CD4-positive, alpha-beta T cell treated with Interleukin-6 at 100 ng/mL for 8 hours (primary cell): Measurements from ENCODE around the gene SURF4.

Source experiments
- DNase-seq: peaks from one replicate; pipeline ENCODE4 v3.0.0-alpha.2; 2020; ENCODE audit warnings: mixed read lengths, low spot score

The SURF4 gene

DNA sequence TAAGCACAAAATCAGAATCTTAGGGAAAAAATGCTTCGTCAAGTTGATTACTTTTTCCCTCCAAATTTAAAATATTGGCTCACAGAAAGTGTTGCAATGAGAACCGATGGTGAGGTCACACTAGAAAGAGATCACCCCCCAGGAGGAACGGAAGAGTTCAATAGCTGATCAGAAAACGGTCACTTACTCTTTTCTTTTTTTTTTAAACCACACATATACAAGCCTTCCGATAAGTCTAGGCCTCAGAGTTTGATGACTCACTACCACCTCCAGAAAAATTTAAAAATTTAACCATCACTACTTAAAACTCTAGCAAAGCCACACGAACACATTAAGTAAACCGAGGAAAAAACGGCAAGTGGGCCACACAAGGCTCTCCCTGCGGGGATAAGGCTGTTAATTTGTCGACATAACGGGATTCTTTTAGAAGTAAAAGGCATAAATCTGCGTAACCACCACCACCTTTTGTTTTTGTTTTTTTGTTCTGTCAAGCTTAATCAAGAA lies 1.2 kb downstream of the SURF4 start:
- peak; percentile 31 for DNase-seq

DNA sequence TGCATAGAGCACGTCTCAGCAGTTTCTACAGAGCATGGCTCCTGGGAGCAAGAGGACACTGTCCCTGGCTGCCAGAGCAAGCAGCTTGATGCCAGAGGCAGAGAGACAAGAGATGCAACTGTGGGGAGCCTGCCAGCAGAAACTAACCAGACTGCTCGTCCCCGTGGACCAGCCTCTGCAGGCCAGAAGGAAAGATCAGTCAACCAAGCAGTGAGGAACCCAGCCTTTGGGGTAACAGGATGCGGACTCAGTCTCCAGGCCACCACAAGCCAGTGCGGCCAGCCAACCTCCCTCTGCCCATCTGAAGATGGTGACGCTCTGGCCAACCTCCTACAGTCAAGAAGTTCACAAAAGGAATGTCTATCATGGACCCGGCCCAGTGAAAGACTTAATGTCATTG lies 3.7 kb downstream of the SURF4 start:
- no peak for DNase-seq

DNA sequence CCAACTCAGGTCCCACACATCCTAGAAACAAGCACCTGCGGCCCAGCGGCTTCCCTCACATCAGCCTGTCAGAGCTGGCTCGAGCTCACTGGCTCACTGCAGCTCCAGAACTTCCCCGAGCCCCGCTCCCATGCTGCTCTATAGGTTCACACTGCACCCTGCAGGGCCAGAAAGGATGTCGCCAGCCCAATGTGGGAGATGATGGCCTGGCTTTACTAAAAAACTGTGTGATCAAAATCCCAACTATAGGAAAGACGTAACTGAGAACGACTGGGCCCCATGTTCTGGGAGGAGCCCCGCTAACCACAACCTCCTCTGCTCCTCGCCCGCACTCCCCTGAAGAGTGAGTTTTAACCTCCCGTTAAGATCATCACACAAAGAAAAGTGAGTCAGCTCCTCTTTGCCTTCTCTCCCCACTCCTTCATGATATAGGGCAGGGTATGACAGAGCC lies 4.6 kb downstream of the SURF4 start:
- peak; percentile 69 for DNase-seq

DNA sequence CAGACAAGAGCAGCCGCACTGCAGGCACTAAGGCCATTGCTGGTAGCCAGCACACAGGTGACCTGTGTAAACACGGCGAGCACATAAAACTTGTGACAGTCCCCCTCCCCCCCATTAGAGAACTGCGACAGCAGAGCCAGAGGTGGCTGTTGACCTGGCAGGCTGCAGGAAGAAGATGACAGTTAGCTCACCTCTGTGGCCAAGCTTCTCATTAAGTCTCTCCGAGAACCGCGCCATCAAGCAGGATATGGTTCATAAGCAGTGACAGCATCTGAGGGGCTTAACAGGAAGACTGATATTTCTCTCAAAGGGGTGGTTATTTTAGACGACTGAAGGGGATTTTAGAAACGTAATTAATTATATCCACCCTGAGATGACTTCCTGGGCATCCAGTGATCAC lies 5.2 kb downstream of the SURF4 start:
- DNase-seq: peak; percentile 61

- no peak for DNase-seq
Measured at GRCh38 chr9:133369933-133370332, 5.9 kb downstream of the SURF4 start.

DNA sequence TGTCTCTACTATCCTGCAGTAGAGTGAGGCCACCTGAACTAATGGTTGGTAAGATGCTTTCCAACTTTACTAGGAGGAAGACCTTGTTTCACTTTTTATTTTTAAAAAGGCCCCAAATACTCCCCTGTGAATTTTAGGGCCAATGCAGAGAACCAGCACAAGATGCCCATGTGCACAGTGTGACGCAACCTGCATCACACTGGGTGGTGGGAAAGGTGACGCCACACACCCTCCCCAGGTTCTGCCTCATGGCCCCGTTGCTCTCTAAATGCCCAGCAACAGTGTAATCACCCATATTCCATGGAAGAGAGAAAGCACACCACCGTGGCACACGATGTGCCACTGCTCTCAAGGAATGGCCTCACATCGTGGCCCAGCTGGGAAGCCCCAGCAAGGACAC lies 6.4 kb downstream of the SURF4 start:
- DNase-seq: no peak

GRCh38 chr9:133368249-133368881 lies 7.5 kb downstream of the SURF4 start:
- DNase-seq: no peak

GRCh38 chr9:133367778-133368177 lies 8.1 kb downstream of the SURF4 start:
- DNase-seq: no peak

DNA sequence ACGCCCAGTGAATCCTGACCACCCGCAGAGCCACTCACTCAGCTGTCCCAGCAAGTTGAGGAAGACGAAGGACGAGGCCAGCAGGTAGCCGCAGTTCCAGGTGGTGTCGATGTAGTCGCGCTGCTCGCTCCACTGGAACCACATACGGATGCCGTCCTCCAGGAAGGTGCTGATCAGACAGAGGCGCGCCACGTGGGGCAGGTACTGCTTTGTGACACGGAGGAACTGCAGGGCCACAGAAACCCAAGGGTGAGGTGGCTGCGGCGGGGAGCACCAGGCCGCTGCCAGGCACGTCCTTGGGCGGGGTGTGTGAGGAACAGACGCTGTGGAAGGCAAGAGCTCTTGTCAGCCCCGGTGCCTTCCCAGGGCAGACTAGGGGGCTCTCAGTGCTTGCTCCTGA lies 8.6 kb downstream of the SURF4 start:
- DNase-seq: no peak

DNA sequence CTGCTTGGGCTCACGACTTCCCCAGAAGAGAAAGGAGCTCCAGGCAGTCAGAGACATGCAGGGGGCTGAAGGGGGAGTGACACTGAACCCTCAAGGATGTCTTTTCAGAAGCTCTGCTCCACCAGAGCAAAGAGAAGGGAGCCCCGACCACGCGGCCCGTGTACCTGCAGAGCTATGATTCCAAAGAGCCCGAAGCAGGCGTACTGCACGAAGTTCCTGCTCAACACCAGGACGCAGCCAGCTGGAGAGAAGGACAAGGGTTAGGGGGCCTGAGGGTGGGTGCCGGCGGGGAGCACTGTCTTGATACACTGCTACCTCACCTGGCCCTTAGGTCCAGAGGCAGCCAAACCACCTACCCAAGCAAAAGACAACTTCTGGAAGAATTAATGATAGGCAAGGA lies 9.4 kb downstream of the SURF4 start:
- DNase-seq: no peak

DNA sequence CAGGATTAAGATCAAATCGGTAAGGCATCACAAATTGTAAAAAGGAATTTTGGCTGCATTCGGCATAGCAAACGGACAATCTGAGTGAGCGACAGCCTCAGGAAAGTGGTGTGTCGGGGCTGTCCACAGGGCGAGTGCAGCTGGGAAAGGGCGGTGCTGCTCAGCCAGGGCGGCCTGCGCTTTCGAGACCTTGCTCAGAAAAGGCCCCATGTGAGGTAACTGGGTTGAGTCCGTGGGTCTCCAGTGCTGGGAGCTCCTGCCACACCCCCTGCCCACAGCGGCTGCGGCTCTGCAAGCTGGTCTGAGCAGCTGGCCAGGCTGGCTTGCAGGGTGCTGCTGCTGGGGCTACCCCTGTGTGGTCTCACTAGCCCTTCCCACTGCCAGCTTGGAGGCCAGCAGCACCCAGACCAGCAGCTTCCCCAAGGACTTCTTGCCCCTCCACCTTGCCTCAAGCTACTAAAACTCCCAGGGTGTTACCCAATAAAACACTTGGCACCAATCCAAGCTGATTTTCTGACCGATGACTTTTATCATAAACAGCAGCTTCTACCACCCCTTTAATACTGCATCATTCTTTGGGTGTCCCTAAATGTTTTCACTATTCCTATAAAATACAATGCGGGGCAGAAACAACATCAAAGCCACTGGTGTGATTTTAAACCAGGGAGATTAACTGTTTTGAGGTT lies 13.4 kb downstream of the SURF4 start:
- DNase-seq: no peak

DNA sequence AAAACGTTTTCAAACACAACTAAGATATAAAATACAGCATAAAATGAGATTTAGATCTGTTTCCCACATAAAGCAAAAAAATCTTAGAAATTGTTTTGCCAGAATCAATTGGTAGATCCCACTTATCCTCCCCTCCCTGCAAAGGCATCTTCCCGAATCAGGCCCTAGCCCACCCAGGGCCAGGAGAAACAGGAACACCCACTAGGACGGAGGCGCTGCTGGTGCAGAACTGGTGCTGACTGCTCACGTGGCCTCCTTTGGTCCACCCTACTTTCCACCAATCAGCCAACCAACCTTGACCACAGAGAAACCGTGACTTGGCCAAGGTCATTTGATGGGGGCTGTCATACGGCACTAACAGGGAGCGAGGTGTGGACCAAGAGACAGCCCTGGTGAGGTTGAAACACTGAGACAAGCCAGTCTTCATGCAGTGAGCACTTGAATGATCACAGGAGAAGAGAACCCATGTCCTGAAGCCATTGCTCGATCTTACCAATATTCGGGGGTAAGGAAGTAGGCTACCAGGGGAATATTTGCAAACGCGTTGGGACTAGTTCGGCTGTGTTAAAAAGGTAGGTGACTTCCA lies 14.3 kb downstream of the SURF4 start:
- no peak for DNase-seq

DNA sequence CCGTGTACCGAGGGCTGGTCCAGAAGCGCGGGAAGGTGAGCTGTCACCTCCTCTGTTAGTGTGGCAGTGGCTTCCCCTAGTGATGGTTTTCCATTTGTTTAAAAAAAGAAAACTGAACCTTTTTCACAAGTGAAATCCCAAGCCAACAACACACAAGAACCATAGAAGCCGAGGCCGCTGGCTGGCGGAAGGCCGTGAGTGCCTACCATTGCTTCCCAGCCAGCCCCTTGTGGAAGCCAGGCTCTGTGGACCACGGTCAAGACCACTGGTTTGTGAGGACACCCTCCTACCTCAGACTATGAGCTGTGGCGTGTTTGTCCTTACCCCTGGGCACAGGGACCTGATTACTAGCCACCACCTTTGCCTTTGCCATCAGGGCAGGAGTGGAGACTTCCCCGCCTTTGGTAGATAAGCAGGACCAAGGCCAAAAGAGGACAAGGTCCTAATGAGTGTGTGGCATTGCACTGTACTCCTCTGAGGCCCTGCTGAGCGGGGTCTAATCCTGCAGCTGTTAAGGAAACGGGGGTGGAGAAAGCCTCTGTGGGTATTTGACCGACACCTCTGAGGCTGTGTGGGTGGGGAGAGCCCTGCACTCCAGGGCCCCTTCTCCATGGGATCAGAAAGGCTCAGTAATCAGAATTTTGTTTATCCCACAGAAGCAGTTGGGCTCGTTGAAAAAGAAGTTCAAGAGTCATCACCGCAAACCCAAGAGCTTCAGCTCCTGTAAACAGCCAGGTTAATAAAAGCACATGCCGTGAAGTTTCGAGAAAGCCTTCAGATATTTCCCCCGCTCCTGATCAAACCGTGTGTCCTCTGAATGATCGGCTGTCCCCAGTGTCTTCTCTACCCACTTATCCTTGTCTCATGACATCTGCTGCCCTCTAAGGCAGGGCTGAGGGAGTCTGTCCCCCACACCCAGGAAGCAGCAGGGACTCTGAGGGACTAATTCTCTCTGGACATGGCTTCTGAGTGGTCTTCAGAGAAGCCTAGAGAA lies 15.2 kb downstream of the SURF4 start:
- DNase-seq: no peak

DNA sequence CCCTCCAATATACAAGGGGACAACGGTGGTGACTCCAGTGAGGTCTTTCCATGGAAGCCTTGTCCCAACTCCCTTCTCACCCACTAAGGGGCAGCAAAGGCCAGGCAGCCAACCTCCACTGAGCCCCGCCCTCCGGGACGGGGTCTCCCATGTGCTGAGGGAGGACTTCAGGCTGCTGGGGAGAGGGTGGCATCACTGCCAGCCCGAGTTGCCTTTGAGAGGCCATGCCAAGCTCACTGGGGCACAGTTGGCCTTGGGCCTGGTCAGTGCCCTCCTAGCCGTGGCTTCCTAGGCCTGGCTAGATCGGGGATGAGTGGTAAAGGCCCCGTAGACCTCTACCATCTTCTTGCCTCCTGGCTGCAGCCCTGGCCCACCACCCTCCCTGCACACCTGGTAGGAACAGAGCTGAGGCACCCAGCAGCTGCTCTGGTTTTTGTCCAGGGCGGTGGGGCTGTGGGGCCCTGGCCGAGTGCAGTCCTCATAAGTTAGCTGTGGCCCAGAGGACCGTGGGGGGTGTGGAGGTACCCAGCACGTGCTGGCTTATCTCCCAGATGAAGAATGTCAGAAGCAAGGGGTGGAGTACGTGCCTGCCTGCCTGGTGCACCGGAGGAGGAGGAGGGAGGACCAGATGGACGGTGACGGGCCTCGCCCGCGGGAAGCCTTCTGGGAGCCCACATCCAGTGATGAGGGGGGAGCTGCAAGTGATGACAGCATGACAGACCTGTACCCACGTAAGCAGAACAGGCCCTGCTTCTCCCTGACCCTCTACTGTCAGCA lies 16.3 kb downstream of the SURF4 start:
- no peak for DNase-seq

DNA sequence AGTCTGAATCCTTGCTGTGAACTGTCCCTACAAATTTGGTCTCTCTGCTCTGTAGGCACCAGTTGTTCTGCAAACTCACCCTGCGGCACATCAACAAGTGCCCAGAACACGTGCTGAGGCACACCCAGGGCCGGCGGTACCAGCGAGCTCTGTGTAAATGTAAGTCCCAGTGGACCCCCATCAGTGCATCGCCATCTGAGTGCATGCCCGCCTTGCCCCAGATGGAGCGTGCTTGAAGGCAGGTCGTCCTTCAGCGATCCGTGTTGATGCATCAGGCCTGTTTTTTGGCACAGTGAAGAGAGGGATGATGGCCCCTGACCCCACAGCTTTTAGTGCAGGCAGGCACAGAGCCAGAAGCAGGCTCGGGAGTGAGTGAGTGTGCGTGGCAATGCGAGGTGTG lies 18.2 kb downstream of the SURF4 start:
- DNase-seq: no peak

GRCh38 chr9:133356391-133357091 lies 19.3 kb downstream of the SURF4 start, which contains the start of the genes SURF1 and SURF2:
Gene SURF1 (minus strand): TSS chr9:133356487. CDS start chr9:133356453, 34 bp downstream.
Gene SURF2 (plus strand): TSS chr9:133356550. CDS start chr9:133356593, 43 bp downstream.
- DNase-seq: peak; percentile 86

DNA sequence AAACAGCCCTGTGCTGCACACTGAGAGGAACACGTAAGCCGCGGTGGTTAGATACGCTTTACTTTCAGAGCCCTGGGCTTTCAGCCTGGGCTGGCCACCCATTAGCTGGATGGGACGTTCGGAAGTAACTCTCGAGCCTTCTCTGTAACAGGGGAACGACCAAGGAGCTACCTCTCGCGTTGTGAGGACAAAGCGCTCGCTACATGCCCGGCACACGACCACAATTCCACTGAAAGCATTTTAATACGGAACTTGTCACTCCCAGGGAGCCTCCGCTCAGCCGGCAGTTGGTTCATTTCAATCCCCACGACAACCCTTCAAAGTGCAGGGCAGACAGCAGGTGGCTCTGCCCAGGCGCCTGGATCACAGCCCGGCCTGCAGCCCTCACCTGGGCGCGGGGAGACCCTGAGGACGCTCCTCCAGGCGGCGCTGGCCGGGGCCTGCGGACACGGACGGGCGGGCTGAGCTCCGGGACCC lies 19.9 kb downstream of the SURF4 start:
- DNase-seq: no peak

- no peak for DNase-seq
Measured at GRCh38 chr9:133354766-133355165, 21.1 kb downstream of the SURF4 start.

DNA sequence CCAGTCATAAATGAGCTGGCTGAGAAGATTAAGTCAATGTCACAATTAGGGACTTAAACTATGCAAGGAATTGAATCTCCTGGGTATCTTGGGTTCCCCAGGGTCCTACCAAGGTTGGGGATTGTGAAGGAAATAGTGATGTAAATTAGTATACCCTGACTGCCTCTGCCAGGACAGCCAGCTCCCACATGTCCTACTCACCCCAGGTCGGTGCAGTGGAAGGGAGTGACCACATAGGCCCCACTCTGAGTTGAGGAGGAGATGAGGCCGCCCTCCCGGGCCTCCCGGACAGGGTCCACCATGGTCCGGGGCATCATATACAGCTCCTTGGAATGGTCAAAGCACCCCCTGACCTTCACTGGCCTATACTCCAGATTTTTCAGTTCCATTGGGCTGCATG lies 22.3 kb downstream of the SURF4 start:
- DNase-seq: no peak

DNA sequence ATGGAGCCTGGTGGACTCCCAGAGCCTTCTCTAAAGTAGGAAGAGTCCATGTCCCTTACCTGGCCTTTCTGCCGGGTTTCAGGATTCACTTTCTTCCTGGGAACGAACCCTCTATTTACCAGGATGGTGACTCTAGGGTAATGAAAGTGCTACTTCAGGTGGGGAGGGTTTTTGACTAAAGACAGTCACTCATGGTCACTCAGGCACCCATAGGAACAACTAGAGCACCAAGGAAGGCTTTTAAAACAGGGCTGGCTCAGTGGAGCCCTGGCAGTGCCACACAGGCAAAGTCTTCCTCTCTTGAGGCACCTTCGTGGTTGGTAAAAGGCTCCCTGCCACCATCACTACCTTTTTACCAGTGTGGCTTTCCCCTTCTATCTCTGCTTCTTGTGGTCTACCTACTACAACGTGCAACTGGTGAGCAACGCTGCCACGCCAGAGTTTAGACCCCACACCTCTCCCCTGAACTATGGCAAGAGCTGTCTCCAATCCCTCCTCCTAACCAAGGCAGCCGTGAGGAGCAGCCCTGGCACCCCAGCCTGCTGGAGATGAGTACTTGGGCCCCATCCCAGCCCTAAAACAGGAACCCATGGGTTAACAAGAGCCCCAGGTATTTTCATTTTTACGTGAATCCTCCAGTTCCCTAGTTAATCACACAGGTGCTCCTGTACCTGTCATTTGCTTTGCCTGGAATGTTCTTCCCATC lies 23.1 kb downstream of the SURF4 start:
- no peak for DNase-seq
